ENCODE measurements around the gene ZNF775.
A peak's percentile ranks its signal among the peaks of the same experiment; 100 is the strongest.

Gene ZNF775

GRCh38 chr7:150401424-150401790 is 22.3 kb downstream of the ZNF775 start:
- DNase-seq (ENCODE audit: low read depth): no peak

GRCh38 chr7:150401861-150402631 is 22.9 kb downstream of the ZNF775 start:
- DNase-seq (ENCODE audit: low read depth): no peak

- DNase-seq (ENCODE audit: low read depth): no peak
These were observed 23.7 kb downstream of the ZNF775 start for GRCh38 chr7:150402671-150403321.

- no peak for DNase-seq (ENCODE audit: low read depth)
These were observed 24.4 kb downstream of the ZNF775 start for GRCh38 chr7:150403376-150404171.

- no peak for DNase-seq (ENCODE audit: low read depth)
These were observed 25.2 kb downstream of the ZNF775 start for GRCh38 chr7:150404172-150404804.

GRCh38 chr7:150404805-150405583 is 25.9 kb downstream of the ZNF775 start:
- DNase-seq (ENCODE audit: low read depth): peak; percentile 44

- no peak for DNase-seq (ENCODE audit: low read depth)
These were observed 26.6 kb downstream of the ZNF775 start for GRCh38 chr7:150405584-150406311.

GRCh38 chr7:150406312-150406566 is 27.1 kb downstream of the ZNF775 start:
- no peak for DNase-seq (ENCODE audit: low read depth)

- no peak for DNase-seq (ENCODE audit: low read depth)
These were observed 27.7 kb downstream of the ZNF775 start for GRCh38 chr7:150406567-150407421.

- DNase-seq (ENCODE audit: low read depth): no peak
These were observed 28.7 kb downstream of the ZNF775 start for GRCh38 chr7:150407588-150408392.

GRCh38 chr7:150408393-150409299 is 29.5 kb downstream of the ZNF775 start:
- no peak for DNase-seq (ENCODE audit: low read depth)

GRCh38 chr7:150409300-150410030 is 30.3 kb downstream of the ZNF775 start:
- DNase-seq (ENCODE audit: low read depth): no peak

GRCh38 chr7:150410131-150410530 is 31.0 kb downstream of the ZNF775 start:
- DNase-seq (ENCODE audit: low read depth): no peak

- DNase-seq (ENCODE audit: low read depth): no peak
These were observed 31.7 kb downstream of the ZNF775 start for GRCh38 chr7:150410680-150411346.

- DNase-seq (ENCODE audit: low read depth): no peak
These were observed 32.5 kb downstream of the ZNF775 start for GRCh38 chr7:150411606-150412005.

- DNase-seq (ENCODE audit: low read depth): no peak
These were observed 32.9 kb downstream of the ZNF775 start for GRCh38 chr7:150412016-150412415.

Measured in stimulated activated CD8-positive, alpha-beta memory T cell treated with anti-CD3 and anti-CD28 coated beads, Interleukin-7, amount 100 ng/mL, for 24 hours (primary cell).